AG04450 (cell line): ENCODE data around the gene ABCC2. TPM values are rescaled to one million over a fixed set of nuclear protein-coding genes. Genes with fewer than 3 reads are reported as not detected.

Source experiments
- CTCF ChIA-PET: fragments of 300-600, 350-600 bp; formaldehyde crosslinking; extraction: SDS; loops from one replicate; lab custom pipeline; 2022; ENCODE audit warnings: antibody characterized with exemption, inconsistent platforms; lab: Charles Lee
- POLR2A ChIA-PET: fragments of 350-600 bp; formaldehyde crosslinking; extraction: SDS; loops from one replicate; lab custom pipeline; 2021; ENCODE audit warnings: antibody characterized with exemption, inconsistent platforms; lab: Yijun Ruan, JAX
- DNase-seq: peaks from one replicate; pipeline ENCODE4 v3.0.0-alpha.2; 2011; ENCODE audit warnings: low read depth, low spot score
- H3K27ac ChIP-seq: one replicate; pipeline ENCODE4 v1.5.1; 2012; ENCODE audit warnings: low read depth, low read length, control low read depth
- H3K27me3 ChIP-seq: one replicate; pipeline ENCODE4 v1.6.0; 2012; ENCODE audit warnings: low read length; ENCODE audit not compliant: control insufficient read depth, insufficient read depth
- H3K4me3 ChIP-seq: 2 replicates; pipeline ENCODE4 v1.5.1; 2011; ENCODE audit warnings: mild to moderate bottlenecking, low read depth, low read length, control low read depth
- H3K9me3 ChIP-seq: 2 replicates; pipeline ENCODE4 v1.5.1; 2012; ENCODE audit warnings: low read length; ENCODE audit not compliant: control insufficient read depth, insufficient read depth
- polyA plus RNA-seq: library from polyadenylated mRNA; depleted of rRNA; stranded (reverse); fragments of >200 nt; gene quantifications from 2 replicates; pipeline ENCODE4 v1.2.3, GENCODE V29; 2011
- TF ChIP-seq, protein P1 (sequence below): IDR thresholded peaks from 2 replicates; pipeline ENCODE4 v1.5.1; 2011; ENCODE audit warnings: low read depth, low read length, control low read depth, inconsistent platforms

Gene ABCC2
- polyA plus RNA-seq, 1 experiment, result 1.2 TPM

DNA sequence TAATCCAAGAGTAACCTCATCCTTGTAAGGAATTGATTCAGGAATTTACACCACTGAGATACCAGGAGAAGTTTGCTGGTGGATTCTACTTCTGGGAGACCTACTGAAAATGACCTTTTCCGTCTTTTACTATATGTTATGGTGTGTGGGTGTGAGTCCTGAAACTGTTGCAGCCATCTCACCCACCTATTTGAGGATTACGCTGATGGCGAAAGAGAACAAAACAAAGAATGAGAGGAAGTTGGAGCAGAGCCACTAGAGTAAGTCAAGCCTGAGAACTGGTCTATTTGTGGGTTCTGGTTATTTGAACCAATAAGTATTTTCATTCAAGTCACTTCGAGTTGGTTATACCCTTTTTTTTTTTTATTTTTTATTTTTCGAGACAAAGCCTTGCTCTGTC lies 12.7 kb upstream of the ABCC2 start:
- no peak overlapping the region for H3K4me3 ChIP-seq
- no peak for DNase-seq
- 0 out of 2 replicates have a peak, but pooled peaks cover 3% of the 10 kb centered on the region for H3K9me3 ChIP-seq
- H3K27me3 ChIP-seq, result no peaks in the 10 kb centered on the region
- no peak overlapping the region for H3K27ac ChIP-seq
- TF ChIP-seq, protein P1, sequence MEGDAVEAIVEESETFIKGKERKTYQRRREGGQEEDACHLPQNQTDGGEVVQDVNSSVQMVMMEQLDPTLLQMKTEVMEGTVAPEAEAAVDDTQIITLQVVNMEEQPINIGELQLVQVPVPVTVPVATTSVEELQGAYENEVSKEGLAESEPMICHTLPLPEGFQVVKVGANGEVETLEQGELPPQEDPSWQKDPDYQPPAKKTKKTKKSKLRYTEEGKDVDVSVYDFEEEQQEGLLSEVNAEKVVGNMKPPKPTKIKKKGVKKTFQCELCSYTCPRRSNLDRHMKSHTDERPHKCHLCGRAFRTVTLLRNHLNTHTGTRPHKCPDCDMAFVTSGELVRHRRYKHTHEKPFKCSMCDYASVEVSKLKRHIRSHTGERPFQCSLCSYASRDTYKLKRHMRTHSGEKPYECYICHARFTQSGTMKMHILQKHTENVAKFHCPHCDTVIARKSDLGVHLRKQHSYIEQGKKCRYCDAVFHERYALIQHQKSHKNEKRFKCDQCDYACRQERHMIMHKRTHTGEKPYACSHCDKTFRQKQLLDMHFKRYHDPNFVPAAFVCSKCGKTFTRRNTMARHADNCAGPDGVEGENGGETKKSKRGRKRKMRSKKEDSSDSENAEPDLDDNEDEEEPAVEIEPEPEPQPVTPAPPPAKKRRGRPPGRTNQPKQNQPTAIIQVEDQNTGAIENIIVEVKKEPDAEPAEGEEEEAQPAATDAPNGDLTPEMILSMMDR, result no peak
- ChIA-PET CTCF (no interaction called here), POLR2A (no interaction called here)

DNA sequence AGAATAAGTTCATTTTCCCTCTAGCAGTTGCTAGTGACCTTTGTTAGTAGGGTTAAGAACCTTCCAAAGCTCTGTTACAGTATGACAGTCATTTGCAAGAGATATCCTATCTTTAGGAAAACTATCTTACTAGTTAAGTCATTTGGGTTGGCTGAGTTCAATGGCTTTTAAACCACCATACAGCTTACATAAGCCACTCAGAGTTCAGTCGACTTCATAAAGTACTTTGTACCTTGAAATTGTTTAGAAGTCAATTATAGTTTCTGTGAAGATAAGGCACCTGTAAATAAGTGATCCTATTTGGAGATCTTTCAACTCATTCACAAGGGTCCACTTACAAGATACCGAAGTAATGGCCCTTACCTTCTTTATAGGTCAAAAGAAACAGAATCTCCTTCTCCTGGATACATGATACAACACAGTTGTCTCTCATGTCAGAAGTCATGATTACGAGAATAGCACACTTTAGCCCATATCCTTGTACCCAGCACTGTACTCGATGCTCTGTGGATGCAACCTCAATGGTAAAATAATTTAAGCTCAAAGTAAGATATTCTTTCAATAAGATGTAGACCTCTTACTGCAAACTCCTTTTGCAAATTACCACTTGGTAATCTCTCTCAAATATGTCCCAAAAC lies 11.9 kb upstream of the ABCC2 start:
- H3K27ac ChIP-seq, result no peak overlapping the region
- no peak for DNase-seq
- ChIA-PET CTCF (interaction anchor here (0.6 to 1.5 kb wide), 2 partner anchors 10 to 75 kb away, joined by 6 to 8 read pairs; no protein-coding TSS in a partner anchor), POLR2A (interaction anchor here (0.7 kb wide), 1 partner anchor 8 kb away, joined by 3 read pairs; no protein-coding TSS in a partner anchor)
- no peaks in the 10 kb centered on the region for H3K27me3 ChIP-seq
- H3K4me3 ChIP-seq, result no peak overlapping the region
- H3K9me3 ChIP-seq, result 0 out of 2 replicates have a peak, but pooled peaks cover 3% of the 10 kb centered on the region
- TF ChIP-seq, protein P1, result no peak

DNA sequence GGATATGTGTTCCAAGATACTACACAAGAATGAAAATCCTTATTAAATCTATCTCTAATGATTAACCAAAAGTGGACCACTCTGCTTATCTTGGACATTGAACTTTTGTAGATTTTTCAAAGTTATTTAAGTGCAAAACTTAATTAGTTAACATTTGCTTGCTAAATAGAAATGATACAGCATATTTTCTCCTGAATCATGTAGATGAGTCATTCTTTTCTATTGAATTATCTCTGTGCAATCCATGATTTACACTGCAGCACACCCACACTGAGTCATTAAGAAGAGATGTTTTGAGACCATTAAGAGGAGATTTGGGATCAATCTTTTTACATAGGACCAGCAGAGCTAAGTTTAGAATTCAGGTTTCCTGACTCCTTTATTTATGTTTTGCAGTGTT lies 6.6 kb upstream of the ABCC2 start:
- POLR2A ChIA-PET, result no interaction called here
- no peak overlapping the region for H3K4me3 ChIP-seq
- CTCF ChIA-PET, result interaction anchor here (0.6 to 1.1 kb wide), 2 partner anchors 70 to 192 kb away, joined by 3 to 4 read pairs; no protein-coding TSS in a partner anchor

DNA sequence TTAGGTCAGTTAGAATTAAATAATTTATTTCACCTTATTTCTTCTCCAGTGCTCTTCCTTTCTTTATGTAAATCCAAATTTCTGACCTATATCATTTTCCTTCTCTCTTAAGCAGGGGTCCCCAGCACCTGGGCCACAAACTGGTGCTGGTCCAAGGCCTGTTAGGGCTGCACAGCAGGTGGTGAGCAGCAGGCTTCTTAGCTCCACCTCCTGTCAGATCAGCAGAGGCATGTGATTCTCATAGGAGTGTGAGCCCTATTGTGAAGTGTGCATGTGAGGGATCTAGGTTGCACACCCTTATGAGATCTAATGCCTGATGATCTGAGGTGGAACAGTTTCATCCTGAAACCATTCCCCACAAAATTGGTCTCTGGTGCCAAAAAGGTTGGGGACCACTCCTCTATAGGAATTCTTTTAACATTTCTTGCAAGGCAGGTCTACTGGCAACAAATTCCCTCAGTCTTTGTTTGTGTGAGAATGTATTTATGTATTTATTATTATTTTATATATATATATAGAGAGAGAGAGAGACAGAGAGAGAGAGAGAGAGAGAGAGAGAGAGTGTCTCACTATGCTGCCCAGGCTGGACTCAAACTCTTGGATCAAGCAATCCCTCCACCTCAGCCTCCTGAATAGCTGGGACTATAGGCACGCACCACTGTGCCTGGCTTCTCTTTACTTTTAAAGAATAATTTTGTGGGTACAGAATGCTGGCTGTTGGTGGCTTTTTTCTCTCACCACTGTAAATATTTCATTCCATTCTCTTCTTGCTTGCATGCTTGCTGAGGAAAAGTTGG lies 4.3 kb upstream of the ABCC2 start:
- ChIA-PET POLR2A (no interaction called here), CTCF (no interaction called here)
- DNase-seq, result no peak
- TF ChIP-seq, protein P1, result no peak
- Histone ChIP-seq H3K27ac (no peak overlapping the region), H3K4me3 (no peak overlapping the region), H3K9me3 (no peaks in the 10 kb centered on the region), H3K27me3 (no peaks in the 10 kb centered on the region)

More for the DNA sequence above, 6.6 kb upstream of the ABCC2 start:
- Histone ChIP-seq H3K9me3 (no peaks in the 10 kb centered on the region), H3K27ac (no peak overlapping the region), H3K27me3 (no peaks in the 10 kb centered on the region)
- peak; percentile 60 for DNase-seq
- TF ChIP-seq, protein P1, result no peak

DNA sequence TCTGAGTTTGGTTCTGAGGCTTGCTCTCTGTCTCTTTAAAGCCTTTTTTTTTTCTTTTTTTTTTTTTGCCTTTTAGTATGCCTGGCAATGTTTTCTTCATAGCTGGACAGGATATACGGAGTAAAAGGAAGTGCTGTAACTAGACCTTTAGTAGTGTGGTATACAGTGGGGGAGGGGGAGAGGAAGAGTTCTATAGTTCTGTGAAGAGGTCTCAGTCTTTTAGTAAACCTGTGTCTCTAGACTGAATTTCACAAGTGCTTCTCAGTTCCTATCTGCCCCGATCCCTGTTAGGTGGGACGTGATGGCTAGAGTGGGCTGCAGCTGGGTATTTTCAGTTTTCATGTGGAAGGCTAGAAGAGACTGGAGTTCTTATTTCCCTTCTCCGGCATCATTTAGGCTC lies 3.1 kb upstream of the ABCC2 start:
- CTCF ChIA-PET, result no interaction called here
- Histone ChIP-seq H3K27ac (peak overlapping the region; percentile 99), H3K4me3 (peak overlapping the region; percentile 29), H3K27me3 (no peaks in the 10 kb centered on the region), H3K9me3 (no peaks in the 10 kb centered on the region)
- POLR2A ChIA-PET, result interaction anchor here (0.6 to 1.1 kb wide), 4 partner anchors 9 to 1161 kb away, joined by 3 to 5 read pairs (median 4); partner anchors contain the start of genes COX15 and CUTC
- TF ChIP-seq, protein P1, result no peak
- no peak for DNase-seq
